Measurements from ENCODE around the gene YTHDF1. TPM values are rescaled to one million over a fixed set of nuclear protein-coding genes. Genes with fewer than 3 reads are reported as not detected.

Gene YTHDF1
- total and polyA plus RNA-seq, 2 of the 8 experiments (the other 6 are each of a cell fraction or from before 2014, with no cell fraction given) = 32.8 to 66.0 TPM

DNA sequence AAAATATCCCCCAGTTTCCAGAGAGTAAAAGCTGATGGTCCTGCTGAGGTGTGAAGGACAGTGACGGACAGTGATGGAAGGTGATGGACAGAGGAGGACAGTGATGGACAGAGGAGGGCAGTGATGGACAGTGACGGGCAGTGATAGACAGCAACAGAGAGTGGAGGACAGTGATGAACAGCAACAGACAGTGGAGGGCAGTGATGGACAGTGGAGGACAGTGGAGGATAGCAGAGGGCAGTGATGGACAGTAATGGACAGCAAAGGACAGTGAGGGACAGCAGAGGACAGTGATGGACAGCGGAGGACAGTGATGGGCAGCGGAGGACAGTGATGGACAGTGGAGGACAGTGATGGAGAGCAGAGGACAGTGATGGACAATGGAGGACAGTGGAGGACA lies 41.0 kb upstream of the YTHDF1 start (continued):
- TF ChIP-seq, protein P1, sequence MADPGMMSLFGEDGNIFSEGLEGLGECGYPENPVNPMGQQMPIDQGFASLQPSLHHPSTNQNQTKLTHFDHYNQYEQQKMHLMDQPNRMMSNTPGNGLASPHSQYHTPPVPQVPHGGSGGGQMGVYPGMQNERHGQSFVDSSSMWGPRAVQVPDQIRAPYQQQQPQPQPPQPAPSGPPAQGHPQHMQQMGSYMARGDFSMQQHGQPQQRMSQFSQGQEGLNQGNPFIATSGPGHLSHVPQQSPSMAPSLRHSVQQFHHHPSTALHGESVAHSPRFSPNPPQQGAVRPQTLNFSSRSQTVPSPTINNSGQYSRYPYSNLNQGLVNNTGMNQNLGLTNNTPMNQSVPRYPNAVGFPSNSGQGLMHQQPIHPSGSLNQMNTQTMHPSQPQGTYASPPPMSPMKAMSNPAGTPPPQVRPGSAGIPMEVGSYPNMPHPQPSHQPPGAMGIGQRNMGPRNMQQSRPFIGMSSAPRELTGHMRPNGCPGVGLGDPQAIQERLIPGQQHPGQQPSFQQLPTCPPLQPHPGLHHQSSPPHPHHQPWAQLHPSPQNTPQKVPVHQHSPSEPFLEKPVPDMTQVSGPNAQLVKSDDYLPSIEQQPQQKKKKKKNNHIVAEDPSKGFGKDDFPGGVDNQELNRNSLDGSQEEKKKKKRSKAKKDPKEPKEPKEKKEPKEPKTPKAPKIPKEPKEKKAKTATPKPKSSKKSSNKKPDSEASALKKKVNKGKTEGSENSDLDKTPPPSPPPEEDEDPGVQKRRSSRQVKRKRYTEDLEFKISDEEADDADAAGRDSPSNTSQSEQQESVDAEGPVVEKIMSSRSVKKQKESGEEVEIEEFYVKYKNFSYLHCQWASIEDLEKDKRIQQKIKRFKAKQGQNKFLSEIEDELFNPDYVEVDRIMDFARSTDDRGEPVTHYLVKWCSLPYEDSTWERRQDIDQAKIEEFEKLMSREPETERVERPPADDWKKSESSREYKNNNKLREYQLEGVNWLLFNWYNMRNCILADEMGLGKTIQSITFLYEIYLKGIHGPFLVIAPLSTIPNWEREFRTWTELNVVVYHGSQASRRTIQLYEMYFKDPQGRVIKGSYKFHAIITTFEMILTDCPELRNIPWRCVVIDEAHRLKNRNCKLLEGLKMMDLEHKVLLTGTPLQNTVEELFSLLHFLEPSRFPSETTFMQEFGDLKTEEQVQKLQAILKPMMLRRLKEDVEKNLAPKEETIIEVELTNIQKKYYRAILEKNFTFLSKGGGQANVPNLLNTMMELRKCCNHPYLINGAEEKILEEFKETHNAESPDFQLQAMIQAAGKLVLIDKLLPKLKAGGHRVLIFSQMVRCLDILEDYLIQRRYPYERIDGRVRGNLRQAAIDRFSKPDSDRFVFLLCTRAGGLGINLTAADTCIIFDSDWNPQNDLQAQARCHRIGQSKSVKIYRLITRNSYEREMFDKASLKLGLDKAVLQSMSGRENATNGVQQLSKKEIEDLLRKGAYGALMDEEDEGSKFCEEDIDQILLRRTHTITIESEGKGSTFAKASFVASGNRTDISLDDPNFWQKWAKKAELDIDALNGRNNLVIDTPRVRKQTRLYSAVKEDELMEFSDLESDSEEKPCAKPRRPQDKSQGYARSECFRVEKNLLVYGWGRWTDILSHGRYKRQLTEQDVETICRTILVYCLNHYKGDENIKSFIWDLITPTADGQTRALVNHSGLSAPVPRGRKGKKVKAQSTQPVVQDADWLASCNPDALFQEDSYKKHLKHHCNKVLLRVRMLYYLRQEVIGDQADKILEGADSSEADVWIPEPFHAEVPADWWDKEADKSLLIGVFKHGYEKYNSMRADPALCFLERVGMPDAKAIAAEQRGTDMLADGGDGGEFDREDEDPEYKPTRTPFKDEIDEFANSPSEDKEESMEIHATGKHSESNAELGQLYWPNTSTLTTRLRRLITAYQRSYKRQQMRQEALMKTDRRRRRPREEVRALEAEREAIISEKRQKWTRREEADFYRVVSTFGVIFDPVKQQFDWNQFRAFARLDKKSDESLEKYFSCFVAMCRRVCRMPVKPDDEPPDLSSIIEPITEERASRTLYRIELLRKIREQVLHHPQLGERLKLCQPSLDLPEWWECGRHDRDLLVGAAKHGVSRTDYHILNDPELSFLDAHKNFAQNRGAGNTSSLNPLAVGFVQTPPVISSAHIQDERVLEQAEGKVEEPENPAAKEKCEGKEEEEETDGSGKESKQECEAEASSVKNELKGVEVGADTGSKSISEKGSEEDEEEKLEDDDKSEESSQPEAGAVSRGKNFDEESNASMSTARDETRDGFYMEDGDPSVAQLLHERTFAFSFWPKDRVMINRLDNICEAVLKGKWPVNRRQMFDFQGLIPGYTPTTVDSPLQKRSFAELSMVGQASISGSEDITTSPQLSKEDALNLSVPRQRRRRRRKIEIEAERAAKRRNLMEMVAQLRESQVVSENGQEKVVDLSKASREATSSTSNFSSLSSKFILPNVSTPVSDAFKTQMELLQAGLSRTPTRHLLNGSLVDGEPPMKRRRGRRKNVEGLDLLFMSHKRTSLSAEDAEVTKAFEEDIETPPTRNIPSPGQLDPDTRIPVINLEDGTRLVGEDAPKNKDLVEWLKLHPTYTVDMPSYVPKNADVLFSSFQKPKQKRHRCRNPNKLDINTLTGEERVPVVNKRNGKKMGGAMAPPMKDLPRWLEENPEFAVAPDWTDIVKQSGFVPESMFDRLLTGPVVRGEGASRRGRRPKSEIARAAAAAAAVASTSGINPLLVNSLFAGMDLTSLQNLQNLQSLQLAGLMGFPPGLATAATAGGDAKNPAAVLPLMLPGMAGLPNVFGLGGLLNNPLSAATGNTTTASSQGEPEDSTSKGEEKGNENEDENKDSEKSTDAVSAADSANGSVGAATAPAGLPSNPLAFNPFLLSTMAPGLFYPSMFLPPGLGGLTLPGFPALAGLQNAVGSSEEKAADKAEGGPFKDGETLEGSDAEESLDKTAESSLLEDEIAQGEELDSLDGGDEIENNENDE (IDR thresholded peaks at IDR 0.05; ENCODE audit: insufficient replicate concordance, low read length) = no peak
- TF ChIP-seq FOSL1 (IDR thresholded peaks at IDR 0.05; ENCODE audit: insufficient read depth, low read depth, low read length) (no peak), KDM5A (IDR thresholded peaks at IDR 0.05; ENCODE audit: low read length) (no peak), SRF (IDR thresholded peaks at IDR 0.05; ENCODE audit: low read depth, low read length) (no peak), YY1 (IDR thresholded peaks at IDR 0.05; ENCODE audit: low read depth, low read length) (no peak)
- TF ChIP-seq, protein P2, sequence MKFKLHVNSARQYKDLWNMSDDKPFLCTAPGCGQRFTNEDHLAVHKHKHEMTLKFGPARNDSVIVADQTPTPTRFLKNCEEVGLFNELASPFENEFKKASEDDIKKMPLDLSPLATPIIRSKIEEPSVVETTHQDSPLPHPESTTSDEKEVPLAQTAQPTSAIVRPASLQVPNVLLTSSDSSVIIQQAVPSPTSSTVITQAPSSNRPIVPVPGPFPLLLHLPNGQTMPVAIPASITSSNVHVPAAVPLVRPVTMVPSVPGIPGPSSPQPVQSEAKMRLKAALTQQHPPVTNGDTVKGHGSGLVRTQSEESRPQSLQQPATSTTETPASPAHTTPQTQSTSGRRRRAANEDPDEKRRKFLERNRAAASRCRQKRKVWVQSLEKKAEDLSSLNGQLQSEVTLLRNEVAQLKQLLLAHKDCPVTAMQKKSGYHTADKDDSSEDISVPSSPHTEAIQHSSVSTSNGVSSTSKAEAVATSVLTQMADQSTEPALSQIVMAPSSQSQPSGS (IDR thresholded peaks at IDR 0.05; ENCODE audit: low read length) = no peak

All from H1 (cell line).